ENCODE results near the gene PDXDC1. TPM values are rescaled to one million over a fixed set of nuclear protein-coding genes. Genes with fewer than 3 reads are reported as not detected.
A peak's percentile ranks its signal among the peaks of the same experiment; 100 is the strongest.
"Not testable (repeated sequence)": the region's sequence is repeated elsewhere in the genome, so short reads cannot be mapped to it uniquely, and the experiment has no call there.

Gene PDXDC1
- polyA plus RNA-seq, 2 of the 4 experiments (the other 2 are of a cell fraction) = 71.4 to 73.9 TPM

- peaks cover 26% of the 10 kb centered on the region for H3K4me1 ChIP-seq
- peak; percentile 43; the same call in 1 of the 2 replicates for TF ChIP-seq PHF8 (IDR thresholded peaks at IDR 0.05; ENCODE audit: borderline replicate concordance, low read depth)
- TF ChIP-seq POLR2A (IDR thresholded peaks at IDR 0.05; ENCODE audit: low read length) = peak; percentile 51
- POLR2A ChIA-PET; CTCF ChIA-PET; FAIRE-seq; DNase-seq (ENCODE audit: low read depth in 1 of 2, low spot score in 1 of 2); H3K9me3 ChIP-seq; ATAC-seq: not testable (repeated sequence)
- H3K4me2 ChIP-seq = peak overlapping the region; percentile 84
- peak overlapping the region; percentile 85 for H3K4me3 ChIP-seq
- whole genome bisulfite sequencing (ENCODE audit: missing lambda C conversion rate) = 2% methylated on average over 7 of the region's 7 CpGs
- peak overlapping the region; percentile 83 to 87 for H3K27ac ChIP-seq
Observed at GRCh38 chr16:14974331-14974655, 533 bp upstream of the PDXDC1 start.

GRCh38 chr16:14975418-14976194 lies 780 bp downstream of the PDXDC1 start:
- ATAC-seq = peak; percentile 44 to 59; a peak in 5 of 6 replicates
- TF ChIP-seq PHF8 (IDR thresholded peaks at IDR 0.05; ENCODE audit: borderline replicate concordance, low read depth) = peak; percentile 57; the same call in 1 of the 2 replicates
- 12% methylated on average over 27 of the region's 47 CpGs for WGBS (ENCODE audit: missing lambda C conversion rate)
- H3K4me3 ChIP-seq = peak overlapping the region; percentile 85
- POLR2A ChIA-PET; H3K9me3 ChIP-seq; FAIRE-seq; DNase-seq (ENCODE audit: low read depth in 1 of 2, low spot score in 1 of 2): not testable (repeated sequence)
- peak overlapping the region; percentile 84 for H3K4me2 ChIP-seq
- H3K27ac ChIP-seq = peak overlapping the region; percentile 83 to 87
- H3K4me1 ChIP-seq = peaks cover 32% of the 10 kb centered on the region
- CTCF ChIA-PET = interaction anchor here (1.0 kb wide), 1 partner anchor 18 kb away, joined by 3 read pairs; no protein-coding TSS in a partner anchor

- H3K4me3 ChIP-seq; CTCF ChIA-PET; DNase-seq (ENCODE audit: low read depth in 1 of 2, low spot score in 1 of 2); H3K9me3 ChIP-seq; H3K27ac ChIP-seq; POLR2A ChIA-PET; ATAC-seq; H3K4me2 ChIP-seq; FAIRE-seq: not testable (repeated sequence)
- H3K4me1 ChIP-seq = peaks cover 30% of the 10 kb centered on the region
- 88% methylated on average over 14 of the region's 16 CpGs for WGBS (ENCODE audit: missing lambda C conversion rate)
Observed at GRCh38 chr16:14976971-14977736, 2.3 kb downstream of the PDXDC1 start.

- ATAC-seq; H3K9me3 ChIP-seq; FAIRE-seq; DNase-seq (ENCODE audit: low read depth in 1 of 2, low spot score in 1 of 2); H3K4me2 ChIP-seq; H3K27ac ChIP-seq; POLR2A ChIA-PET; H3K4me3 ChIP-seq; CTCF ChIA-PET: not testable (repeated sequence)
- 96% methylated on average over 8 of the region's 8 CpGs for WGBS (ENCODE audit: missing lambda C conversion rate)
- H3K4me1 ChIP-seq = peaks cover 30% of the 10 kb centered on the region
Observed at GRCh38 chr16:14978281-14978680, 3.5 kb downstream of the PDXDC1 start.

- POLR2A ChIA-PET; H3K9me3 ChIP-seq; ATAC-seq; H3K4me2 ChIP-seq; CTCF ChIA-PET; FAIRE-seq; H3K4me3 ChIP-seq; DNase-seq (ENCODE audit: low read depth in 1 of 2, low spot score in 1 of 2); H3K27ac ChIP-seq: not testable (repeated sequence)
- peaks cover 27% of the 10 kb centered on the region for H3K4me1 ChIP-seq
- WGBS (ENCODE audit: missing lambda C conversion rate) = 89% methylated on average over 4 of the region's 4 CpGs
Observed at GRCh38 chr16:14978908-14979307, 4.1 kb downstream of the PDXDC1 start.

GRCh38 chr16:14981234-14981633 lies 6.4 kb downstream of the PDXDC1 start:
- H3K4me2 ChIP-seq; ATAC-seq; DNase-seq (ENCODE audit: low read depth in 1 of 2, low spot score in 1 of 2); POLR2A ChIA-PET; CTCF ChIA-PET; H3K27ac ChIP-seq; H3K4me3 ChIP-seq; H3K9me3 ChIP-seq; FAIRE-seq: not testable (repeated sequence)
- WGBS (ENCODE audit: missing lambda C conversion rate) = 82% methylated on average over 3 of the region's 3 CpGs
- H3K4me1 ChIP-seq = peaks cover 21% of the 10 kb centered on the region

GRCh38 chr16:14982521-14982920 lies 7.7 kb downstream of the PDXDC1 start:
- H3K9me3 ChIP-seq; H3K4me3 ChIP-seq; CTCF ChIA-PET; POLR2A ChIA-PET; ATAC-seq; DNase-seq (ENCODE audit: low read depth in 1 of 2, low spot score in 1 of 2); H3K4me2 ChIP-seq; FAIRE-seq: not testable (repeated sequence)
- peak overlapping the region in 1 of 2 experiments; percentile 25; a peak in 1 of 6 replicates for H3K27ac ChIP-seq
- 31% methylated on average over 1 of the region's 2 CpGs for WGBS (ENCODE audit: missing lambda C conversion rate)
- H3K4me1 ChIP-seq = peaks cover 14% of the 10 kb centered on the region; the same call in 2 of the 3 replicates

GRCh38 chr16:14988092-14988491 lies 13.3 kb downstream of the PDXDC1 start:
- WGBS (ENCODE audit: missing lambda C conversion rate) = 94% methylated on average over 8 of the region's 8 CpGs
- POLR2A ChIA-PET; H3K27ac ChIP-seq; DNase-seq (ENCODE audit: low read depth in 1 of 2, low spot score in 1 of 2); H3K9me3 ChIP-seq; CTCF ChIA-PET; H3K4me3 ChIP-seq; FAIRE-seq; H3K4me1 ChIP-seq; H3K4me2 ChIP-seq: not testable (repeated sequence)
- ATAC-seq = peak in 1 of 2 experiments; percentile 31; a peak in 3 of 6 replicates

GRCh38 chr16:14988661-14989191 lies 13.9 kb downstream of the PDXDC1 start:
- DNase-seq (ENCODE audit: low read depth in 1 of 2, low spot score in 1 of 2); H3K4me3 ChIP-seq; CTCF ChIA-PET; H3K27ac ChIP-seq; H3K4me1 ChIP-seq; POLR2A ChIA-PET; H3K9me3 ChIP-seq; FAIRE-seq; H3K4me2 ChIP-seq: not testable (repeated sequence)
- WGBS (ENCODE audit: missing lambda C conversion rate) = 93% methylated on average over 25 of the region's 25 CpGs
- ATAC-seq = peak; percentile 12 to 18; a peak in 3 of 6 replicates

- H3K4me2 ChIP-seq; H3K9me3 ChIP-seq; H3K27ac ChIP-seq; H3K4me1 ChIP-seq; POLR2A ChIA-PET; H3K4me3 ChIP-seq; DNase-seq (ENCODE audit: low read depth in 1 of 2, low spot score in 1 of 2); FAIRE-seq; CTCF ChIA-PET: not testable (repeated sequence)
- 96% methylated on average over 71 of the region's 98 CpGs for WGBS (ENCODE audit: missing lambda C conversion rate)
- ATAC-seq = peak; percentile 26 to 51; a peak in 5 of 6 replicates
Observed at GRCh38 chr16:14989291-14990281, 14.8 kb downstream of the PDXDC1 start.

Measured in A549 (cell line).